ENCODE data around the gene SDK2.

SDK2 gene

GRCh38 chr17:73410586-73411312 is 233.5 kb downstream of the SDK2 start:
- no peak for DNase-seq

GRCh38 chr17:73404246-73404645 is 240.0 kb downstream of the SDK2 start:
- no peak for DNase-seq

GRCh38 chr17:73402466-73402865 is 241.8 kb downstream of the SDK2 start:
- no peak for DNase-seq

GRCh38 chr17:73401911-73402310 is 242.3 kb downstream of the SDK2 start:
- no peak for DNase-seq

GRCh38 chr17:73400915-73401545 is 243.2 kb downstream of the SDK2 start:
- DNase-seq, result no peak

- DNase-seq, result no peak
Observed at GRCh38 chr17:73399056-73399455, 245.2 kb downstream of the SDK2 start.

GRCh38 chr17:73397856-73398540 is 246.2 kb downstream of the SDK2 start:
- DNase-seq, result no peak

GRCh38 chr17:73397278-73397826 is 246.9 kb downstream of the SDK2 start:
- no peak for DNase-seq

GRCh38 chr17:73396431-73397277 is 247.6 kb downstream of the SDK2 start:
- no peak for DNase-seq

GRCh38 chr17:73394512-73395450 is 249.5 kb downstream of the SDK2 start:
- DNase-seq, result no peak

GRCh38 chr17:73393962-73394361 is 250.3 kb downstream of the SDK2 start:
- DNase-seq, result peak; percentile 6

GRCh38 chr17:73393381-73393780 is 250.9 kb downstream of the SDK2 start:
- no peak for DNase-seq

- no peak for DNase-seq
Observed at GRCh38 chr17:73391331-73392265, 252.6 kb downstream of the SDK2 start.

- DNase-seq, result no peak
Observed at GRCh38 chr17:73390851-73391250, 253.4 kb downstream of the SDK2 start.

GRCh38 chr17:73390221-73390620 is 254.0 kb downstream of the SDK2 start:
- DNase-seq, result no peak

- DNase-seq, result no peak
Observed at GRCh38 chr17:73389411-73389810, 254.8 kb downstream of the SDK2 start.

GRCh38 chr17:73388578-73388905 is 255.7 kb downstream of the SDK2 start:
- no peak for DNase-seq

- DNase-seq, result no peak
Observed at GRCh38 chr17:73387746-73388577, 256.3 kb downstream of the SDK2 start.

GRCh38 chr17:73386561-73386960 is 257.7 kb downstream of the SDK2 start:
- no peak for DNase-seq

- DNase-seq, result no peak
Observed at GRCh38 chr17:73384926-73385325, 259.3 kb downstream of the SDK2 start.

All from activated CD4-positive, alpha-beta T cell treated with anti-CD3 and anti-CD28 coated beads, Interleukin-2, Interleukin-6, amounts not matched to agents 100 ng/mL and 50 ng/mL, durations not matched to agents 16 hours and 8 hours (primary cell).